Measurements from ENCODE around the gene TPPP.
"Not testable (repeated sequence)": the region's sequence is repeated elsewhere in the genome, so short reads cannot be mapped to it uniquely, and the experiment has no call there.

TPPP gene

DNA sequence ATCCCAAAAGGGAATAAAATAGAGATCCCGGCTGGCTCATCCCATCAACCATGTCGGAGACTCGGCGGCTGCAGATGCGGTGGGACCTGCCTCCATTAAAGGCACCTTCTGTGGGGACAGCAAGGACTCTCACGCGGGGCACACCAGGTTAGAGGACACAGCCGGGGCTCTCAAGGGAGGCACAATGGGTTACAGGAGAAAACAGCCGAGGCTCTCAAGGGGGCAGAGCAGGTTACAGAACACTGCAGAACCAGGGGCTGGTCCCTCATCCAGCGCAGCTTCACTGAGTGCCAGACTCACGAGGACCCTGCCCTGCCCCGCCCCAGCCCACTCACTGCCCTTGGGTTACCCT, 7.0 kb downstream of the TPPP start:
- H3K9me3 ChIP-seq; H3K4me3 ChIP-seq; H3K27me3 ChIP-seq (ENCODE audit: low read depth); H3K36me3 ChIP-seq (replicated peaks); H3K4me1 ChIP-seq; in situ Hi-C loops (cut with MboI; ENCODE audit: low sequenced_read_pairs): not testable (repeated sequence)
- peak in 1 of 2 experiments; percentile 7 for DNase-seq (ENCODE audit: low spot score in 2 of 2)

DNA sequence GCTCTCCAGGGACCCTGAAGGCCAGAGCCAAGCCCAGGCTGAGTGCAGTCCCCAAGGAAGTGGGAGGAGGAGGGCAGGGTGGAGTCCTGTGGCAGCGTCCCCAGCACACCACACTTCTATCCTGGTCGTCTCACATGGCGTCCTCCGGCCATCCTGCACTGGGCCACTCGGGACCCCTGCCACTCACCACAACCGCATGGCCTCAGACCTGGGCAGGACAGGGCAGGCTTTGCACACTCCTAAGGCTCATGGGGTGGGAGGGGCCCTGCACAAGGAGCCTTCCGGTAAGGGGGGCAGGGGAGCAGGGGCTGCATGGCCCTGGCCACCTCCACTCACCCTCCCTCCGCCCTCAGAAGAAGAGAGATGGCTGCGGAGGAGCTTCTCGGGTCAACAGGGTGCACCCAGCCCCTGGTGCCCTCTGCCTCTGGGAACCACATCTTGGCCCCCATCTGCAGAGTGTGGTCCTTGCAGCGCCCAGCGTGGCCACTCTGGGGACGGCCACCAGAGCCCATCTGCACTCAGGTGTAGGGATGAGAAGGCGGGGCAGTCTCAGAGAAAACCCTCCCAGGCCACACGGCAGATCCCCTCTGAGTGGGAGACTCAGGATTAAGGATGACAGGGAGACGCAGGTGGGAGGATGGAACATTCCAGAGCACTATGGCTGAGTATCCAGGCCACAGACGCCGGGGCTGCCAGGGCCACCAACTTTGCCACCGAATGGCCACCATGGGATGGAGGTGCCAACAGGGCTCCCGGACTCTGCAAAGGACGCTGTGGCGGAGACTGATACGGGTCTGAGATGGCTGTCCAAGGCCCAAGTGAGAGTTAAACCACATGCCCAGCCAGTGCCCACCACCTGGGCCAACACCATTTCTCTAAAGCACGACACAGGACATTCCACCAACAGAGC, 7.6 kb downstream of the TPPP start:
- Histone ChIP-seq H3K27me3 (ENCODE audit: low read depth) (no peaks in the 10 kb centered on the region), H3K36me3 (replicated peaks) (no peaks in the 10 kb centered on the region), H3K9me3 (no peaks in the 10 kb centered on the region), H3K4me1 (no peaks in the 10 kb centered on the region), H3K4me3 (no peak overlapping the region)
- no peak for DNase-seq (ENCODE audit: low spot score in 2 of 2)
- in situ Hi-C loops (cut with MboI; ENCODE audit: low sequenced_read_pairs) = no loop called here

DNA sequence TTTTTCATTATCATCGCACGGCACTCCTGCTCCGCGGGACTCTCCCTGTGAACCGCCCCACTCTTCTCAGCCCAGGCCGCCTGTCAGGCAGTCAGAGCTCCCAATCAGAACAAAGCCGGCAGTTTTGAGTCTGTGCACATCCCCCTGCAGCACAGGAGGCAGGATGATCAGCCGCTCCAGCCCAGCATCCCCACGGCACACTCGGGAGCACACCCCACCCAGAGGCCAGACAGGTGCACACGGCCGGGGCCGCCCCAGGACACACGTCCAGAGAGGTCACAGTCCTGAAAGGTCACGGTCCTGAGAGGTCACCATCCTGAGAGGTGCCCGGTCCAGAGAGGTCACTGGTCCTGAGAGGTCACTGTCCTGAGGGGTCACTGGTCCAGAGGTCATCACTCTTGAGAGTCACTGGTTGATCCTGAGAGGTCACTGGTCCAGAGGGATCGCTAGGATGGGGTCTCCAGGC, 8.4 kb downstream of the TPPP start:
- no peaks in the 10 kb centered on the region for H3K36me3 ChIP-seq (replicated peaks)
- no peaks in the 10 kb centered on the region for H3K4me1 ChIP-seq
- no peaks in the 10 kb centered on the region for H3K27me3 ChIP-seq (ENCODE audit: low read depth)
- no peak for DNase-seq (ENCODE audit: low spot score in 2 of 2)
- H3K9me3 ChIP-seq = no peaks in the 10 kb centered on the region
- in situ Hi-C loops (cut with MboI; ENCODE audit: low sequenced_read_pairs) = loop anchor here (5.0 kb wide), 1 partner anchor 93 kb away; no protein-coding TSS in a partner anchor
- no peak overlapping the region for H3K4me3 ChIP-seq

DNA sequence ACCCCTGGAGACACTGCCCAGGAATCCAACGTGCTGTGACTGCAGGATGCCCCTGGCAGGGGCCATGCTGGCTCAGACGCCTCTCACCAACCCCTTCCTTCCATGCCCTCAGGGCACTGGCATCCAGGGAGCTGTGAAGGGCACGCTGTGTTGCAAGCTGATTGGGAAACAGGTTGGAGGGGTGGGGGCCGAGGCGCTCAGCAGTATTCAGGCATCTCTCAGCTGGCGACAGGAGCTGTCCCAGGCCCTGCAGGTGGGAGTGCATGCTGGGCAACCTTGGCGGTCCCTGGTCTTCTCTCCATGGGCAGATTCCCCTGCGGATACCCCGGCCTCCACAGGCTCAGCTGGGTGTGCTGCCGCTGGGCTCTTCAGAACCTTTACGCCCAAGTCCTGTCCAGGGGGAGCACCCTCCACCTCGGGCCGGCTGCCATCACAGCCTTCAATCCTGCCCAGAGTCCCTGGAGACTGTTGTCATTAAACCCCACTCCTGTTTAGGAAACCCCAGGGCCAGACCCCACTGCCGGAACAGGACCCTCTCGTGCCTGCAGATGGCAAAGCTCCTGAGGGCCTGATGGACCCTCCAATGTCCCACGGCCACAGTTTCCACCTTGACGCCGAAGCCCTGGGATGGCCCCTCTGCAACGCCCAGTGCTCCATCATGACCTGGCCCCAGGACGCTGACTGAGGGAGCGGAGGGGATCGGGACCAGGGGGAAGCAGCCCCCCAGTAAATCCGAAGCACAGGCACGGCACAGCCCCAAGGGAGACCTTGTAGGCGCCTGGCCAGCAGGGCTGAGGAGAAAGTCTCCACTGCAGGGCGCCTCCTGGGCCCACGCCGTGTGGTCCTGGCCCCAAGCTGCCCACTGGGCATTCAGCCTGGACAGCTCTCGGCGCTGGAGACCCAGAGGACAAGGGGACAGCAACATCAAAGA, 9.3 kb downstream of the TPPP start:
- H3K4me1 ChIP-seq = no peaks in the 10 kb centered on the region
- H3K4me3 ChIP-seq = no peak overlapping the region
- in situ Hi-C loops (cut with MboI; ENCODE audit: low sequenced_read_pairs) = loop anchor here (5.0 kb wide), 1 partner anchor 93 kb away; no protein-coding TSS in a partner anchor
- DNase-seq (ENCODE audit: low spot score in 2 of 2) = no peak
- H3K9me3 ChIP-seq = no peaks in the 10 kb centered on the region
- no peaks in the 10 kb centered on the region for H3K27me3 ChIP-seq (ENCODE audit: low read depth)
- no peaks in the 10 kb centered on the region for H3K36me3 ChIP-seq (replicated peaks)

DNA sequence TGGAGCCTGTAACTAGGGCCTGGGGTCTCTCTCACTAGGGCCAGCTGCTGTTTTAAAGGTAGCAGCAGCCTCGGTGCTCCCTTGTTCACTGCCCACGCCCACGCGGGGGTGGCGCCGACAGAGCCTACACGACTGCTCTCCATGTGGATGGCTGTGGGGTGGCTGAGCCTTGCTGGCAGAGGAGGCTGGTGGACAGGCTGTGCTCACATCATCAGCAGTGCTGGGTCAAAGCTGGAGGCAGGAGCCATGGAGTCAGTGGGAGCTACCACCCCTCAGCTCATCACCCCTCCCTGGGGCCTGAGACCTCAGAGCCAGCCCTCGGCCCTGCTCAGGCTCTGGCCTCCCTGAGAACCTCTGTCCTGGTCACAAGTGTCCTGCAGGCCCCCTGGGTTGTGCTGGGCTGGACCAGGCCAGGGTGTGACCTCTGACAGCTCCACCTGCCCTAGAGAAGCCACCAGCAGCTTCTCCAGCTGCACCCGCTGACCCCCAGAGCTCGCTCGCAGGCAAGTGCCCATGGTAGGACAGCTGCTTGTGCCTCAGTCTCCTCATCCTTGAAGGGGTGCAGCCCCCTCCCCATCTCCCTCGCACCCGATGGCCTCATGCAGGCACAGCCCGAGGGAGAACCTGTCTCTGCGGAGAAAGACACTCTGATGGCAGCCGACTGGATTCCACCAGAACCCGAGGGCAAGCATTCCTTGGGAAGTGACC, 10.3 kb downstream of the TPPP start:
- not testable (repeated sequence) for H3K36me3 ChIP-seq (replicated peaks); DNase-seq (ENCODE audit: low spot score in 2 of 2); H3K4me1 ChIP-seq; H3K4me3 ChIP-seq; H3K27me3 ChIP-seq (ENCODE audit: low read depth); H3K9me3 ChIP-seq
- in situ Hi-C loops (cut with MboI; ENCODE audit: low sequenced_read_pairs) = loop anchor here (5.0 kb wide), 1 partner anchor 94 kb away; no protein-coding TSS in a partner anchor

DNA sequence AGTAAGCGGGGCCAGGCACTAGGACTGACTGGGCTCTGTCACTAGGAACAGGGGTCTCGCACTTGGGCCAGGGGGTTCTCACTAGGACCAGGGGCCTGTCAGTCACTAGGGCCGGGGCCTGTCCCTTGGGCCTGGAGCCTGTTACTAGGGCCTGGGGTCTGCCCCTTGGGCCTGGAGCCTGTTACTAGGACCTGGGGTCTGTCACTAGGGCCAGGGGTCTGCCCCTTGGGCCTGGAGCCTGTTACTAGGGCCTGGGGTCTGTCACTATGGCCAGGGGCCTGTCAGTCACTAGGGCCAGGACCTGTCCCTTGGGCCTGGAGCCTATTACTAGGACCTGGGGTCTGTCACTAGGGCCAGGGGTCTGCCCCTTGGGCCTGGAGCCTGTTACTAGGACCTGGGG, 10.9 kb downstream of the TPPP start:
- not testable (repeated sequence) for H3K36me3 ChIP-seq (replicated peaks); H3K4me3 ChIP-seq; DNase-seq (ENCODE audit: low spot score in 2 of 2); H3K4me1 ChIP-seq; H3K27me3 ChIP-seq (ENCODE audit: low read depth); H3K9me3 ChIP-seq
- in situ Hi-C loops (cut with MboI; ENCODE audit: low sequenced_read_pairs) = loop anchor here (5.0 kb wide), 1 partner anchor 95 kb away; no protein-coding TSS in a partner anchor

DNA sequence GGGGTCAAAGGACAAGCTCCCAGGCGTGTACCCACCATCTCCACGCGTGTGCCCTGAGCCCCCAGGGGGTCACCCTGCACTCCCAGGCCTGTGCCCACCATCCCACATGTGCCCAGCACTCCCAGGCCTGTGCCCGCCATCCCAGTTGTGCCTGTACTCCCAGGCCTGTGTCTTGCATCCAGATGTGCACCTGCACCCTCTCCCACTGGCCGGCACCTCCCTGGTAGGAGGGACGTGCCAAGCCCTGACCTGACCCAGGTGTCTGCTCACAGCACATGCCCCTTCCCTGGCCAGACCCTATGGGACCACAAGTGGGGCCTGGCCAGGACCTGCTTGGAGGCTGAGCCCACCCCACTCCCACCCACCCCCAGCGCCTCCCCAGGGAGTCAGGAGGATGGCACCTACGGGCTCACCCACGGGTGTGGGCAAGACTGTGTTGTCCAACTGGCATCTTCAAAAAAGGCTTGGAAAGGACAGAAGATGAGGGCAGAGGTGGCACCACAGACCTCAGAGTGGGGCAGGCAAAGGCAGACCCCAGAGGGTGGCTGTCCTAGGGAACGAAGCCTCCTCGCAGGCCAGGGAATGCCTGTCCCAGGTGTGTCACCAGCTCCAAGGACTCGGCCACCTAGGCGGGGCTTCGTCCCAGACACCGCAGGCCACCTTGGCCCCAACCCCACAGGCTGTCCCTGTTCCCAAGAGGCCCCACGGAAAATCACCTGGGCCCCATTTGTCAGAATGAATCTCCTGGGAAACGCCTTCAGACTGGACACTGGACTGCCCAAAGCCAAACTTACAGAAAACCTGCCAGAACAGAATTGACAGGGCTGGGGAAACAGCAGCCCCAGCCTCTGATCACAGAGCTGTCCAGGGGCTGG, 11.6 kb downstream of the TPPP start:
- in situ Hi-C loops (cut with MboI; ENCODE audit: low sequenced_read_pairs) = loop anchor here (5.0 kb wide), 1 partner anchor 96 kb away; no protein-coding TSS in a partner anchor

DNA sequence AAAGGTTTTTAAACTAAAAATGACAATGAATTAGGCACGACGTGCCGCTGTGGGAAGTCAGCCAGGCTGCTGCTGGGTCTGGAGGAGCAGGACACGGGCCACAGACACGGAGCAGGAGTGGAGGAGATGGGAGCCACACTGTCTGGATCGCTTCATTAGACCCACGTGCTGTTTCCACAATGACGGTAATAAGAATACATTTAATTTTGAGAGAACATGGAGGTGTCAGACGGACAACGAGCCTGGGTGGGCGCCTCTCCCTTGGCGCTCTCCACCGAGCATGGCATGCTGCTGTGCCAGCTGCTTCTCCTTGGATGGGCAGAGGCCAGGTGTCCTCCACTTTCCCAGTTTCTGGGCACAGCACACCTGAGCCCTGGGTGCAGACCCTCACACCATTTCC, 12.3 kb downstream of the TPPP start:
- not testable (repeated sequence) for H3K36me3 ChIP-seq (replicated peaks); H3K27me3 ChIP-seq (ENCODE audit: low read depth); H3K9me3 ChIP-seq; H3K4me3 ChIP-seq; DNase-seq (ENCODE audit: low spot score in 2 of 2); H3K4me1 ChIP-seq
- in situ Hi-C loops (cut with MboI; ENCODE audit: low sequenced_read_pairs) = loop anchor here (5.0 kb wide), 1 partner anchor 96 kb away; no protein-coding TSS in a partner anchor

More for the DNA sequence above, 11.6 kb downstream of the TPPP start:
- not testable (repeated sequence) for H3K4me1 ChIP-seq; H3K4me3 ChIP-seq; H3K27me3 ChIP-seq (ENCODE audit: low read depth); H3K36me3 ChIP-seq (replicated peaks); H3K9me3 ChIP-seq; DNase-seq (ENCODE audit: low spot score in 2 of 2)

DNA sequence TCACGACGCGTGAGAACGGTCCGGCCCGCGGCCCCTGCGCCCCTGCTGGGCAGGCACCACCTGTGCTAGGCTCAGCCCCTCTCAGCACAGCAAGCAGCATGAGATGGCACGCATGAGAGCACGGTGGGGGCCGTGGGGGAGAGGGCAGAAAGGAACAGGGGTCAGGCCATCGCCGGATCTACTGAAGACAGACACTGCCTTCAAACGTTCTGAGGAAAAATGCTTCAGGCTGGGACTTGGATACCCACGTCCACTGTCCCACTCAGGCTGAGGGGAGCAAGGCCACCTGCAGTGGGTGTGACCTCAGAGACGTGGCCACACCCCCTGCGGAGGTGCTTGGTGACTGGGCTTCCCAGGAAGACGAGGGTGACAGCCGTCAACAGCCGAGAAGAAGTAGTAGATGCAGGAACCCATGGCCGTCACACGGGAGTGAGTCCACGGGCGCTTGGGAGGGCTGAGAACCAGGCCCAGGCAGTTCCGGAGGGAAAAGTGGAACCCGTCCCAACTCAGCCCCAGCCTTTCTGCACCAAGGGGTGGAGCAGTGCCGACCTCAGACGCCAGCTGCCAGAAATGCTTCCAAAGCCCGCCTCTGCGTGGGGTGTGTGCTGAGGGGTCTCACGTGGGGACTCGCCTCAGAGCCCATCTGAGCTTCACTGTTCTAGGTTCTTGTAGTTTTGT, 12.9 kb downstream of the TPPP start:
- not testable (repeated sequence) for H3K4me3 ChIP-seq; H3K9me3 ChIP-seq; H3K36me3 ChIP-seq (replicated peaks); H3K4me1 ChIP-seq; H3K27me3 ChIP-seq (ENCODE audit: low read depth); DNase-seq (ENCODE audit: low spot score in 2 of 2)
- in situ Hi-C loops (cut with MboI; ENCODE audit: low sequenced_read_pairs) = loop anchor here (5.0 kb wide), 1 partner anchor 97 kb away; no protein-coding TSS in a partner anchor

DNA sequence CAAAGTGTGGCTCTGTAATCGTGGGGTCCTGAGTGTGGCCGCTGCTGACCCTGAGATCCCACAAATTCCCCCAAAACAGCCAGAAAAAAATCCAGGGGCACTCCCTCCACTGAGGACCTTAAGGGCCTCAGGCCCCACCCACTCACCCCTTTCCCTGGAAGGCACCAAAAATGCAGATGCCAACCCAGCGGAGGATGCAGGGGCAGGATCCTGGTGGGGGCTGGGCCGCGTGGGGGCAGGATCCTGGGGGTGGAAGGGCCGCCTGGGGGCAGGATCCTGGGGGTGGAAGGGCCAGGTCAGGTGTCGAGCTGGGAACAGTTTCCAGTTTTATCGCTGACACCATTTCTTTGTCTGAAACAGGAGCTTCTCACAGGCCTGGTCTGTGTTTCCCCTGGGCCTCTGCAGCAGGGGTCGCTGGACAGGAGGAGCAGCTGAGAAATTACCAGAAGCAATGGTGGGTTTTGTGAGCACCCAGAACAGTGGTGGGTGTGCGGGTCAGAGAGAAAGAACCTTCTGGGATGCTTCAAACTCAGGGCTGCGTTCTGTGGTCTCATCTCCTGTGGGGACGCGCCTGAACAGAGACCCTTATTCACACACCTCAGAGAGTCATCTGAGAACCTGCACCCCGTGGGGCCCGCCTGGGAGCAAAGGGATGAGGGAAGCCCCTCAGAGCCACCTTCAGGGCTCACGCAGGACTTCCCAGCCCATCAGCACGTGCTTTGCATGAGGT, 13.8 kb downstream of the TPPP start:
- not testable (repeated sequence) for DNase-seq (ENCODE audit: low spot score in 2 of 2); H3K4me1 ChIP-seq; H3K27me3 ChIP-seq (ENCODE audit: low read depth); H3K4me3 ChIP-seq; H3K9me3 ChIP-seq; H3K36me3 ChIP-seq (replicated peaks)
- in situ Hi-C loops (cut with MboI; ENCODE audit: low sequenced_read_pairs) = loop anchor here (10.0 kb wide), 1 partner anchor 215 kb away; the partner anchor contains the start of genes BRD9 and TRIP13

DNA sequence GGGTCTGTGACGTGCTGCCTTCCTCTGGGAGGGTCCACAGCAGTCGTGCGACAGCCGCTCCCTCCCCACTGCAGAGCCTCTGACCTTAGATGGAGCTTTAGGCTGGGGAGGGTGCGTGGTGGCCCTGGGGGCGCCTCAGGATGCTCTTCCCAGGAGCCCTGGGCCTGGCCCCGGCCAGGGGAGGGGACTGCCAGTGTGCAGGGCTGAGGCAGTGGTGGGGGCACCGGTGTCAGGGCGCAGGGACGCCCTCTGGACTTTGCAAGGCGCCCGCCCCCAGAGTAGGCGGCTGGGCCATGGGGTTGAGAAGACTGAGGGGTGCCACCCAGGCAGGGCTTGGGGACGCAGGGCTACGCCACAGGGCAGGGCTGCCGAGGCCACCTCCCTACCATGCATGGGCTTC, 14.6 kb downstream of the TPPP start:
- H3K27me3 ChIP-seq (ENCODE audit: low read depth); H3K9me3 ChIP-seq; H3K36me3 ChIP-seq (replicated peaks); H3K4me3 ChIP-seq; DNase-seq (ENCODE audit: low spot score in 2 of 2); H3K4me1 ChIP-seq: not testable (repeated sequence)
- in situ Hi-C loops (cut with MboI; ENCODE audit: low sequenced_read_pairs) = loop anchor here (10.0 kb wide), 1 partner anchor 216 kb away; the partner anchor contains the start of genes BRD9 and TRIP13
